ENCODE measurements around the gene GJA4.

- TF ChIP-seq CTCF (IDR thresholded peaks at IDR 0.05; ENCODE audit: low read depth, low read length) (no peak), POLR2A (IDR thresholded peaks at IDR 0.05; ENCODE audit: extremely low read depth, insufficient read length) (no peak)
These were observed 42.8 kb upstream of the GJA4 start for GRCh38 chr1:34749992-34750391.

Measured in NB4 (cell line).